GM13976 (cell line): Measurements from ENCODE around the gene ACOT4.
A peak's percentile ranks its signal among the peaks of the same experiment; 100 is the strongest.

ENCODE experiments used
- DNase-seq: peaks from one replicate; pipeline ENCODE4 v3.0.0; 2012; ENCODE audit warnings: low spot score
- in situ Hi-C: fragments of 300-500 bp; cut with MboI; formaldehyde crosslinking; loops from one replicate; pipeline ENCODE4 v1.12.0; 2022; ENCODE audit warnings: low sequenced_read_pairs, mixed read lengths, inconsistent platforms; ENCODE audit not compliant: unreplicated experiment
- TF ChIP-seq, protein P1 (sequence below): IDR thresholded peaks from 2 replicates; pipeline ENCODE4 v1.5.1; 2012; ENCODE audit warnings: borderline replicate concordance, mild to moderate bottlenecking; ENCODE audit not compliant: insufficient read depth; ENCODE audit errors: extremely low read depth, missing control alignments, control extremely low read depth

The ACOT4 gene

DNA sequence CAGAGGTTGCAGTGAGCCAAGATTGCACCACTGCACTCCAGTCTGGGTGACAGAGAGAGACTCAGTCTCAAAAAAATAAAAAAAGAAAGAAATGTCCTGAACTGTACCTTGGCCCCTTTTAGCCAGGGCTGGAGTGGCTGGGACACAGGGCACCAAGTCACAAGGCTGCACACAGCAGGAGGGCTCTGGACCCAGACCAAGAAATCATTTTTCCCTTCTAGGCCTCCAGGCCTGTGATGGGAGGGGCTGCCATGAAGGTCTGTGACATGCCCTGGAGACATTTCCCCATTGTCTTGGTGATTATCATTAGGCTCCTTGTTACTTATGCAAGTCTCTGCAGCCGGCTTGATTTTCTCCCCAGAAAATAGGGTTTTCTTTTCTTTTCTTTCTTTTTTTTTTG lies 15.6 kb downstream of the ACOT4 start:
- DNase-seq, result no peak
- in situ Hi-C loops, result no loop called here
- TF ChIP-seq, protein P1, sequence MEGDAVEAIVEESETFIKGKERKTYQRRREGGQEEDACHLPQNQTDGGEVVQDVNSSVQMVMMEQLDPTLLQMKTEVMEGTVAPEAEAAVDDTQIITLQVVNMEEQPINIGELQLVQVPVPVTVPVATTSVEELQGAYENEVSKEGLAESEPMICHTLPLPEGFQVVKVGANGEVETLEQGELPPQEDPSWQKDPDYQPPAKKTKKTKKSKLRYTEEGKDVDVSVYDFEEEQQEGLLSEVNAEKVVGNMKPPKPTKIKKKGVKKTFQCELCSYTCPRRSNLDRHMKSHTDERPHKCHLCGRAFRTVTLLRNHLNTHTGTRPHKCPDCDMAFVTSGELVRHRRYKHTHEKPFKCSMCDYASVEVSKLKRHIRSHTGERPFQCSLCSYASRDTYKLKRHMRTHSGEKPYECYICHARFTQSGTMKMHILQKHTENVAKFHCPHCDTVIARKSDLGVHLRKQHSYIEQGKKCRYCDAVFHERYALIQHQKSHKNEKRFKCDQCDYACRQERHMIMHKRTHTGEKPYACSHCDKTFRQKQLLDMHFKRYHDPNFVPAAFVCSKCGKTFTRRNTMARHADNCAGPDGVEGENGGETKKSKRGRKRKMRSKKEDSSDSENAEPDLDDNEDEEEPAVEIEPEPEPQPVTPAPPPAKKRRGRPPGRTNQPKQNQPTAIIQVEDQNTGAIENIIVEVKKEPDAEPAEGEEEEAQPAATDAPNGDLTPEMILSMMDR, result no peak

- DNase-seq, result no peak
- in situ Hi-C loops, result no loop called here
- TF ChIP-seq, protein P1, result no peak
Measured at GRCh38 chr14:73610687-73611086, 19.0 kb downstream of the ACOT4 start.

- TF ChIP-seq, protein P1, result no peak
- DNase-seq, result peak; percentile 80
- in situ Hi-C loops, result no loop called here
Measured at GRCh38 chr14:73612339-73613045, 20.8 kb downstream of the ACOT4 start, which contains the start of gene ACOT6. TSS of gene ACOT6 (plus strand) at chr14:73612517. CDS start at chr14:73612572, 55 bp downstream.

- DNase-seq, result no peak
- TF ChIP-seq, protein P1, result no peak
- in situ Hi-C loops, result no loop called here
Measured at GRCh38 chr14:73613046-73613383, 21.3 kb downstream of the ACOT4 start.

DNA sequence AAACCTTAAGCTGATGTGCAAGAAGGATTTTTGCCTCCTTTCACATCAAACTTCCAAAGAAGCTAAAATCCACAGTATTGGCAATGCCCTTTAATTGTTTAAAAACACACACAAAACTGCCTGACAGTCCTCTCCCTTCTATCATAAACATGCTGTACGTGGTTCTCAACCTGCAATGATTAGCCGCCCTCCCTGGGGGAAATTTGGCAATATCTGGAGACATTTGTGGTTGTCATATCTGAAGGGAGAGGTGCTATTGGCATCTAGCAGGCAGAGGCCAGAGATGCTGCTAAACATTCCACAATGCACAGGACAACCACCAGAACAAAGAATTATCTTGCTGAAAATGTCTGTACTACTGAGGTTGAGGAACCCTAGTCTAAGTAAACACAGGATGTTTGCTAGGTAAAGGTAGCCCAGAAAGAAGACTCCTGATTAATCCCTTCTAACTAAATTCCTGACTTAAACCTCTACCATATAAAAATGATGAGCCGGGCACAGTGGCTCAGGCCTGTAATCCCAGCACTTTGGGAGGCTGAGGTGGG lies 21.8 kb downstream of the ACOT4 start:
- in situ Hi-C loops, result no loop called here
- DNase-seq, result no peak

DNA sequence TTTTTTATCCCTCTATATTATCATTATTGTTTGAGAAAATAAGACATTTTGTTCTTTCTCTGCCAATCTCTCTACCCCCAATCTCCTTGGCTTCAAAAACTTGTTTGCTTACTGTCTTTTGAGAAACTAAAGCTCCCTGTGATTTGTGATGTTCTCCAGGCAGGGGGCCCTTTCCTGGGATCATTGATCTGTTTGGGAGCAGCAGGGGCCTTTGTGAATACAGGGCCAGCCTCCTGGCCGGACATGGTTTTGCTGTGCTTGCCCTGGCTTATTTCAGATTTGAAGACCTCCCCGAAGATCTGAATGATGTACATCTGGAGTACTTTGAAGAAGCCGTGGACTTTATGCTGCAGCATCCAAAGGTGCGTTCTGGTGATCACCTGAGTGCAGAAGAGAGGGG lies 25.2 kb downstream of the ACOT4 start:
- no peak for DNase-seq
- in situ Hi-C loops, result no loop called here
- TF ChIP-seq, protein P1, result no peak

More for the DNA sequence above, 21.8 kb downstream of the ACOT4 start:
- TF ChIP-seq, protein P1, result no peak
